Natural killer cell (primary cell): ENCODE results near the gene DENND4B. TPM values are rescaled to one million over a fixed set of nuclear protein-coding genes. Genes with fewer than 3 reads are reported as not detected.

Experiments used
- ATAC-seq, 3 donors: fragments of 150-1000 bp in 2 of 3; fragments of 200-7000 bp in 1 of 3; cut with Tn5 transposase; 1 replicate in 1 of 3; 2 replicates in 2 of 3; pipeline ENCODE4 v1.10.0; 2021; ENCODE audit warnings: mild to moderate bottlenecking in 2 of 3, moderate library complexity in 2 of 3
- DNase-seq, 2 donors: peaks; one replicate each; pipeline versions ENCODE4 v3.0.0 to v3.0.0-alpha.2; 2013 to 2021; ENCODE audit warnings: mixed read lengths in 1 of 2
- H3K27ac ChIP-seq: one replicate; pipeline ENCODE4 v1.5.1; 2013; ENCODE audit warnings: mild to moderate bottlenecking, low read length
- H3K27me3 ChIP-seq: one replicate; pipeline ENCODE4 v1.6.1; 2013; ENCODE audit warnings: low read length; ENCODE audit not compliant: control insufficient read depth, insufficient read depth
- H3K36me3 ChIP-seq: one replicate; pipeline ENCODE4 v1.6.1; 2013; ENCODE audit warnings: low read length; ENCODE audit not compliant: control insufficient read depth, insufficient read depth
- H3K4me1 ChIP-seq: one replicate; pipeline ENCODE4 v1.6.1; 2013; ENCODE audit warnings: low read length; ENCODE audit not compliant: control insufficient read depth, insufficient read depth
- H3K4me3 ChIP-seq: one replicate; pipeline ENCODE4 v1.5.1; 2013; ENCODE audit warnings: low read length
- H3K9me3 ChIP-seq: one replicate; pipeline ENCODE4 v1.6.1; 2013; ENCODE audit warnings: low read length; ENCODE audit not compliant: control insufficient read depth, insufficient read depth
- H3K27ac Mint-ChIP-seq, 2 donors: one replicate each; pipeline ENCODE4 v1.8.0; 2022; ENCODE audit warnings: mild to moderate bottlenecking in 2 of 2, mixed read lengths in 2 of 2, moderate library complexity in 1 of 2
- H3K27me3 Mint-ChIP-seq, 2 donors: one replicate each; pipeline ENCODE4 v1.8.0; 2022; ENCODE audit warnings: low read depth in 2 of 2, mixed read lengths in 2 of 2
- H3K36me3 Mint-ChIP-seq: one replicate; pipeline ENCODE4 v1.8.0; 2022; ENCODE audit warnings: mixed read lengths
- H3K4me1 Mint-ChIP-seq, 2 donors: one replicate each; pipeline ENCODE4 v1.8.0; 2022; ENCODE audit warnings: mixed read lengths in 2 of 2
- H3K4me3 Mint-ChIP-seq: one replicate; pipeline ENCODE4 v1.8.0; 2022; ENCODE audit warnings: mild to moderate bottlenecking, moderate library complexity, mixed read lengths
- H3K9me3 Mint-ChIP-seq, 2 donors: one replicate each; pipeline ENCODE4 v1.8.0; 2022; ENCODE audit warnings: mixed read lengths in 2 of 2
- WGBS: methylation state at CpG from one replicate; pipeline ENCODE4 v1.1.7; 2013; ENCODE audit warnings: missing lambda C conversion rate; ENCODE audit not compliant: insufficient coverage; 5-methylcytosine and 5-hydroxymethylcytosine counted together
- intact Hi-C: fragments of 100-400 bp; cut with micrococcal nuclease; formaldehyde crosslinking; loops from one replicate; pipeline ENCODE4 v1.14.2; 2022
- total RNA-seq, 4 donors: library from RNA; stranded (reverse); fragments of 120-200 nt in 1 of 4; gene quantifications; one replicate each; pipeline versions ENCODE4 v1.2.3 to v1.2.4, GENCODE V29; 2013 to 2022
- TF ChIP-seq, protein P1 (sequence below): fragments of 200-600 bp; IDR thresholded peaks from one replicate; pipeline ENCODE4 v1.8.0; 2022; ENCODE audit warnings: antibody characterized with exemption

The DENND4B gene
- total RNA-seq, 3 donors from 2014 or later (not counting 1 experiment from before 2014, with no cell fraction given), result 244 to 322 (median 291) TPM

DNA sequence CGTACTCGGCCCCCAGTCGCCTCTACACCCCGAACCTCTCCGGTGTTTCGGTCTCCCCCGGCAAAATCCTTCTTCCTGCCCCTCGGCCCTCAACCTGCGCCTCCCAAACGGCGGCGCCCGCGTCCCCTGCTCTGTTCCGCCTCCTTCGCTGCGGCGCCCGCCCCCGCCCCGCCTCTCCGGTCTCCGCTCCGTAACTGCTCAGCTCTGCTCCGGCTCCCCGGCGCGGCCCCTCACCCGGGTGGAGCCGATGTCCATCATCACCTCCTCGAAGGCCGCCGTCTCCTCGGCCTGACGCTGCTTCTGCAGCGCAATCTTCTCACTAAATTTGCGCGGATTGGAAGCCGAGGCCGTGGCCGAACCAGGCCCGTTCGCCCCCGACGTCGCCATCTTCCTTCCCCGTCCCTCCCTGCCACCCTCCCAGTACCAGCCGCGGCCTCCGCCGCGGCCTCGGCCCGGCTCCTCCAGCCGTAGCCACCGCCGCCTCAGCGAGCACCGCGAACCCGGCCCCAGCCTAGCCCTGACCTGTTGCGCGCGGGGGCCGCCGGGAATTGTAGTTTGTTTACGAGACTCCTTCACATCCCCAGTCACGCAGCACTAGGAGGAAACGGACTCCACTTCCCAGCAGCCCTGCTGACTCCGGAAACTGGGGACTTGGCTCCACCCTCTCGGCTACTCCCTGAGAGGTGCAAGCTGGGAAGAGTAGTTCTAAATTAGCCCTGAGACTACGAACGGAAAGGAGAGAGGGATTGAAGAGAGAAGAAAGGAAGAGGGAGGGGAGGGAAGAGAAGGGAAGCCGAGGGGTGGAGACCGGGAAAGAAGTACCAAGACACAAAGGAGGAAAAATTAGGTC, 11.8 kb upstream of the DENND4B start, which contains the start of gene CRTC2:
Gene CRTC2, minus strand, starts transcription at position 502 of the 850 bp plus-strand sequence. Its CDS starts 115 bp downstream, at position 387.
- Histone ChIP-seq H3K4me1 (peaks cover 53% of the 10 kb centered on the region), H3K9me3 (no peaks in the 10 kb centered on the region), H3K27me3 (no peaks in the 10 kb centered on the region), H3K36me3 (peaks cover 21% of the 10 kb centered on the region), H3K27ac (peak within 1 kb of the TSS; percentile 93), H3K4me3 (peak within 1 kb of the TSS; percentile 94)
- Mint-ChIP-seq H3K9me3 (no peaks in the 10 kb centered on the region), H3K27me3 (no peaks in the 10 kb centered on the region), H3K36me3 (no peaks in the 10 kb centered on the region), H3K4me3 (peak within 1 kb of the TSS; percentile 96), H3K27ac (peak within 1 kb of the TSS; percentile 82 to 92), H3K4me1 (peaks cover 45 to 67% of the 10 kb centered on the region in 2 donors)
- WGBS, result under 1% methylated on average over 74 of the region's 75 CpGs
- DNase-seq, result peak; percentile 95 to 98
- TF ChIP-seq, protein P1, sequence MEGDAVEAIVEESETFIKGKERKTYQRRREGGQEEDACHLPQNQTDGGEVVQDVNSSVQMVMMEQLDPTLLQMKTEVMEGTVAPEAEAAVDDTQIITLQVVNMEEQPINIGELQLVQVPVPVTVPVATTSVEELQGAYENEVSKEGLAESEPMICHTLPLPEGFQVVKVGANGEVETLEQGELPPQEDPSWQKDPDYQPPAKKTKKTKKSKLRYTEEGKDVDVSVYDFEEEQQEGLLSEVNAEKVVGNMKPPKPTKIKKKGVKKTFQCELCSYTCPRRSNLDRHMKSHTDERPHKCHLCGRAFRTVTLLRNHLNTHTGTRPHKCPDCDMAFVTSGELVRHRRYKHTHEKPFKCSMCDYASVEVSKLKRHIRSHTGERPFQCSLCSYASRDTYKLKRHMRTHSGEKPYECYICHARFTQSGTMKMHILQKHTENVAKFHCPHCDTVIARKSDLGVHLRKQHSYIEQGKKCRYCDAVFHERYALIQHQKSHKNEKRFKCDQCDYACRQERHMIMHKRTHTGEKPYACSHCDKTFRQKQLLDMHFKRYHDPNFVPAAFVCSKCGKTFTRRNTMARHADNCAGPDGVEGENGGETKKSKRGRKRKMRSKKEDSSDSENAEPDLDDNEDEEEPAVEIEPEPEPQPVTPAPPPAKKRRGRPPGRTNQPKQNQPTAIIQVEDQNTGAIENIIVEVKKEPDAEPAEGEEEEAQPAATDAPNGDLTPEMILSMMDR, result no peak
- ATAC-seq, result peak; percentile 86 to 98 (median 89)
- intact Hi-C loops, result loop anchor here (1.0 to 2.0 kb wide), 4 partner anchors 9 to 35 kb away; partner anchors contain the start of genes CREB3L4 and JTB

DNA sequence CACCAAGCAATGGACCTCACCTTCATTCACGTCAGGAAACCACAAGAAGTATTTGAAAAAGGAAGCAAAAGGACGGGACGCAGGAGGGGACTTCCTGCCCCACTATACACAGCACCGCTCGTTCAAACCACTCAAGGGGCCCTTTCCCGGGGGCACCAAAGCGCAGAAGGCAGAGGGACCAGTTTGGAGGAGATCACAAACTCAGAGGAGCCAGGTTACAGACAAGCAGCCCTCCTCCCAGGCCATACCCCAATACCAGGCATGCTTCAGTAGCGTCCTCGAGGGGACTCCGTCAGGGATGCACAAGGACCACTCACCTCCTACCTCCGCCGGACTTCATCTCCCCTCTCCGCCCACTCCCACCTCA, 11.2 kb upstream of the DENND4B start:
- peaks cover 47% of the 10 kb centered on the region for H3K4me1 ChIP-seq
- H3K27ac Mint-ChIP-seq, result peak overlapping the region; percentile 82 to 92
- intact Hi-C loops, result loop anchor here (1.0 to 2.0 kb wide), 4 partner anchors 10 to 34 kb away; partner anchors contain the start of genes CREB3L4 and JTB
- ATAC-seq (peak; percentile 4 to 20 (median 8)), DNase-seq (peak in 1 of 2 donors; percentile 79)
- H3K36me3 Mint-ChIP-seq, result no peaks in the 10 kb centered on the region
- H3K27ac ChIP-seq, result peak overlapping the region; percentile 93
- peak overlapping the region; percentile 96 for H3K4me3 Mint-ChIP-seq
- TF ChIP-seq, protein P1, result no peak
- H3K36me3 ChIP-seq, result peaks cover 24% of the 10 kb centered on the region
- H3K4me1 Mint-ChIP-seq, result peaks cover 41 to 63% of the 10 kb centered on the region in 2 donors
- H3K27me3 ChIP-seq, result no peaks in the 10 kb centered on the region
- no peaks in the 10 kb centered on the region for H3K9me3 ChIP-seq
- H3K4me3 ChIP-seq, result peak overlapping the region; percentile 94
- 0% methylated on average over 13 of the region's 13 CpGs for WGBS
- no peaks in the 10 kb centered on the region for H3K9me3 Mint-ChIP-seq
- H3K27me3 Mint-ChIP-seq, result no peaks in the 10 kb centered on the region

- ATAC-seq (no peak), DNase-seq (no peak)
- Histone ChIP-seq H3K27ac (peak overlapping the region; percentile 93), H3K27me3 (no peaks in the 10 kb centered on the region), H3K4me1 (peaks cover 41% of the 10 kb centered on the region), H3K9me3 (no peaks in the 10 kb centered on the region), H3K4me3 (peak overlapping the region; percentile 94), H3K36me3 (peaks cover 30% of the 10 kb centered on the region)
- no peaks in the 10 kb centered on the region for H3K27me3 Mint-ChIP-seq
- H3K4me1 Mint-ChIP-seq, result peaks cover 35 to 58% of the 10 kb centered on the region in 2 donors
- TF ChIP-seq, protein P1, result no peak
- 30% methylated on average over 6 of the region's 6 CpGs for WGBS
- intact Hi-C loops, result no loop called here
- no peaks in the 10 kb centered on the region for H3K36me3 Mint-ChIP-seq
- H3K9me3 Mint-ChIP-seq, result no peaks in the 10 kb centered on the region
- peak overlapping the region; percentile 96 for H3K4me3 Mint-ChIP-seq
- peak overlapping the region; percentile 82 to 92 for H3K27ac Mint-ChIP-seq
Measured at GRCh38 chr1:153956997-153957715, 10.6 kb upstream of the DENND4B start.
